HG02870 (cell line): ENCODE data around the gene TNNT2.

Experiments used
- ATAC-seq: cut with Tn5 transposase; IDR thresholded peaks from one replicate; pipeline ENCODE4 v1.9.1; 2021; ENCODE audit warnings: mild to moderate bottlenecking, moderate library complexity; ENCODE audit not compliant: unreplicated experiment

Gene TNNT2

GRCh38 chr1:201336711-201337450 is 40.6 kb downstream of the TNNT2 start:
- ATAC-seq = no peak

GRCh38 chr1:201335901-201336300 is 41.6 kb downstream of the TNNT2 start:
- no peak for ATAC-seq

- ATAC-seq = no peak
These were observed 42.2 kb downstream of the TNNT2 start for GRCh38 chr1:201335174-201335870.

- no peak for ATAC-seq
These were observed 42.9 kb downstream of the TNNT2 start for GRCh38 chr1:201334325-201335173.

- no peak for ATAC-seq
These were observed 44.7 kb downstream of the TNNT2 start for GRCh38 chr1:201332616-201333335.

GRCh38 chr1:201332021-201332420 is 45.5 kb downstream of the TNNT2 start:
- ATAC-seq = no peak

- no peak for ATAC-seq
These were observed 46.3 kb downstream of the TNNT2 start for GRCh38 chr1:201331166-201331565.

GRCh38 chr1:201330541-201330940 is 46.9 kb downstream of the TNNT2 start:
- no peak for ATAC-seq

- ATAC-seq = no peak
These were observed 47.7 kb downstream of the TNNT2 start for GRCh38 chr1:201329801-201330200.

GRCh38 chr1:201329286-201329685 is 48.2 kb downstream of the TNNT2 start:
- ATAC-seq = no peak

GRCh38 chr1:201328576-201328975 is 48.9 kb downstream of the TNNT2 start:
- ATAC-seq = no peak

- no peak for ATAC-seq
These were observed 49.7 kb downstream of the TNNT2 start for GRCh38 chr1:201327687-201328240.

- no peak for ATAC-seq
These were observed 50.8 kb downstream of the TNNT2 start for GRCh38 chr1:201326710-201327109.

GRCh38 chr1:201325678-201326060 is 51.8 kb downstream of the TNNT2 start:
- no peak for ATAC-seq

GRCh38 chr1:201324821-201325677 is 52.4 kb downstream of the TNNT2 start:
- no peak for ATAC-seq

- ATAC-seq = no peak
These were observed 53.2 kb downstream of the TNNT2 start for GRCh38 chr1:201324306-201324705.

- no peak for ATAC-seq
These were observed 54.6 kb downstream of the TNNT2 start for GRCh38 chr1:201322653-201323510.

GRCh38 chr1:201321826-201322390 is 55.6 kb downstream of the TNNT2 start:
- no peak for ATAC-seq
